Tibial nerve (tissue), 4 donors: ENCODE results near the gene AHRR.

ENCODE experiments used
- EP300 ChIP-seq, 2 donors: sonication (generic); formaldehyde crosslinking; IDR thresholded peaks; one replicate each; pipeline ENCODE4 v1.6.1; 2017; ENCODE audit warnings: antibody characterized with exemption in 2 of 2, mild to moderate bottlenecking in 1 of 2
- POLR2A ChIP-seq, 2 donors: fragments of 450-650 bp; IDR thresholded peaks; one replicate each; pipeline ENCODE4 v1.6.1; 2017; ENCODE audit warnings: antibody characterized with exemption in 2 of 2, mild to moderate bottlenecking in 2 of 2, moderate library complexity in 2 of 2
- TF ChIP-seq, protein P1 (sequence below), 5 experiments: fragments of 200-600 bp in 3 of 5; fragments of 450-650 bp in 2 of 5; sonication (generic) in 3 of 5; IDR thresholded peaks; one replicate each; pipeline ENCODE4 v1.5.1; 2016 to 2019; ENCODE audit warnings: antibody characterized with exemption in 5 of 5, mild to moderate bottlenecking in 3 of 5, moderate library complexity in 2 of 5

DNA sequence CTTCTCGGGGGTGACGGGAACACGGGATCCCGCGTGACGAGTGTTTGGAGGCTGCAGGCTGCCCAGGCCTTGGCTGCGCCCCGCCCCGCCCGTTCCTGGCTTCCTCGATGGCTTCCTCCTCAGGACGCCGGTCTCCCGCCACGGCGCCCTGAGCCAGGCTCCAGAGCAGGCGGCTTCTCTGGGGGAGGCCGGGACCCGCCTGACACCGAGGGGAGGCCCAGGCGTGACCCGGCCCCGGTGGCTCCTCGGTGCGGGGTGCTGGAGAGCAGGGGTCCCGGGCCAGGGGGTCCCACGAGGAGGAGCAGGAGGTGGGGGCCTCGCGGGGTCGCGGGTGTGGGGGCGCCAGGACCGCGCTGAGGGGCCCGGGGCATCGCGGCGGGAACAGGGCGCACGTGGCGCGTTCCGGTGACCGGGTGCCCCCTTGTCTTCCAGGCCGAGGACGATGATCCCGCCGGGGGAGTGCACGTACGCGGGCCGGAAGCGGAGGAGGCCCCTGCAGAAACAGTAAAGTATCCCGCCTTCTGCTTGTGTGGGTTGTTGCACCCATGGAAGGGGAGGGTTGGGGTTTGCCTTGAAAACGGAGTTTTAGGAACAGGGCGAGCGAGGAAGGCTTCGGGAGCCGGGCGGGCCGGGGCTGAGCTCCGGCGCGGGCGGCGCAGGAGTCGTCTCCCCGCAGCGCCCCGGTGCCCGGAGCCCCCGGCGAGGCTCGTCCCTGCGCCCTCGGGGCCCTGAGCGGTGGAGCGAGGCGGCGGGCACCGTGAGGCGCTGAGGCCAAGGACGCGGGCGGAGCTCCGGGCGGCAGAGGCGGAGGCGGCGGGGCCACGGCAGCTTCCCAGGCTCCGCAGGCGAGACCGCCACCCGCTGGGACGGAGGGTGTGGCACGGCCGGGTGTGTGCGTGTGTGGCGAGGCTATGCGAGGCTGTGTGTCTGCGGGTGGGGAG, 22.2 kb downstream of the AHRR start:
- TF ChIP-seq, protein P1, sequence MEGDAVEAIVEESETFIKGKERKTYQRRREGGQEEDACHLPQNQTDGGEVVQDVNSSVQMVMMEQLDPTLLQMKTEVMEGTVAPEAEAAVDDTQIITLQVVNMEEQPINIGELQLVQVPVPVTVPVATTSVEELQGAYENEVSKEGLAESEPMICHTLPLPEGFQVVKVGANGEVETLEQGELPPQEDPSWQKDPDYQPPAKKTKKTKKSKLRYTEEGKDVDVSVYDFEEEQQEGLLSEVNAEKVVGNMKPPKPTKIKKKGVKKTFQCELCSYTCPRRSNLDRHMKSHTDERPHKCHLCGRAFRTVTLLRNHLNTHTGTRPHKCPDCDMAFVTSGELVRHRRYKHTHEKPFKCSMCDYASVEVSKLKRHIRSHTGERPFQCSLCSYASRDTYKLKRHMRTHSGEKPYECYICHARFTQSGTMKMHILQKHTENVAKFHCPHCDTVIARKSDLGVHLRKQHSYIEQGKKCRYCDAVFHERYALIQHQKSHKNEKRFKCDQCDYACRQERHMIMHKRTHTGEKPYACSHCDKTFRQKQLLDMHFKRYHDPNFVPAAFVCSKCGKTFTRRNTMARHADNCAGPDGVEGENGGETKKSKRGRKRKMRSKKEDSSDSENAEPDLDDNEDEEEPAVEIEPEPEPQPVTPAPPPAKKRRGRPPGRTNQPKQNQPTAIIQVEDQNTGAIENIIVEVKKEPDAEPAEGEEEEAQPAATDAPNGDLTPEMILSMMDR (IDR thresholded peaks at IDR 0.05): no peak
- TF ChIP-seq POLR2A (IDR thresholded peaks at IDR 0.05) (no peak), EP300 (IDR thresholded peaks at IDR 0.05) (no peak)
